Ascending aorta (tissue), 2 donors: ENCODE measurements around the gene AEBP2. TPM values are rescaled to one million over a fixed set of nuclear protein-coding genes. Genes with fewer than 3 reads are reported as not detected.

ENCODE experiments used
- DNase-seq, 2 donors: peaks; one replicate each; pipeline ENCODE4 v3.0.0-alpha.2; 2019; ENCODE audit warnings: low spot score in 2 of 2
- H3K27ac ChIP-seq, 2 donors: fragments of 200-600 bp; sonication (generic); one replicate each; pipeline ENCODE4 v1.5.1; 2016 to 2017; ENCODE audit warnings: mild to moderate bottlenecking in 1 of 2
- H3K27me3 ChIP-seq: fragments of 200-600 bp; sonication (generic); one replicate; pipeline ENCODE4 v1.5.1; 2017
- H3K36me3 ChIP-seq, 2 donors: fragments of 200-600 bp; sonication (generic); one replicate each; pipeline ENCODE4 v1.5.1; 2016
- H3K4me1 ChIP-seq, 2 donors: fragments of 200-600 bp; sonication (generic); one replicate each; pipeline ENCODE4 v1.5.1; 2016 to 2017; ENCODE audit warnings: mild to moderate bottlenecking in 1 of 2
- H3K4me3 ChIP-seq, 2 donors: fragments of 200-600 bp; sonication (generic); one replicate each; pipeline ENCODE4 v1.5.1; 2016 to 2017; ENCODE audit warnings: mild to moderate bottlenecking in 1 of 2
- H3K9me3 ChIP-seq, 2 donors: fragments of 200-600 bp; sonication (generic); one replicate each; pipeline ENCODE4 v1.5.1; 2016
- CTCF ChIP-seq, 3 experiments: fragments of 200-600 bp in 2 of 3; fragments of 450-650 bp in 1 of 3; sonication (generic) in 2 of 3; IDR thresholded peaks; one replicate each; pipeline ENCODE4 v1.5.1; 2016 to 2019; ENCODE audit warnings: antibody characterized with exemption in 3 of 3, mild to moderate bottlenecking in 1 of 3, moderate library complexity in 1 of 3
- intact Hi-C: fragments of 100-400 bp; cut with DNase I; formaldehyde crosslinking; loops from one replicate; pipeline ENCODE4 v1.15.1; 2023
- total RNA-seq: library from RNA; depleted of rRNA; stranded (reverse); fragments of >200 nt; gene quantifications from one replicate; pipeline ENCODE4 v1.1.0, GENCODE V29; 2016

The AEBP2 gene
- total RNA-seq, 1 donor from 2014 or later: 29.6 TPM

DNA sequence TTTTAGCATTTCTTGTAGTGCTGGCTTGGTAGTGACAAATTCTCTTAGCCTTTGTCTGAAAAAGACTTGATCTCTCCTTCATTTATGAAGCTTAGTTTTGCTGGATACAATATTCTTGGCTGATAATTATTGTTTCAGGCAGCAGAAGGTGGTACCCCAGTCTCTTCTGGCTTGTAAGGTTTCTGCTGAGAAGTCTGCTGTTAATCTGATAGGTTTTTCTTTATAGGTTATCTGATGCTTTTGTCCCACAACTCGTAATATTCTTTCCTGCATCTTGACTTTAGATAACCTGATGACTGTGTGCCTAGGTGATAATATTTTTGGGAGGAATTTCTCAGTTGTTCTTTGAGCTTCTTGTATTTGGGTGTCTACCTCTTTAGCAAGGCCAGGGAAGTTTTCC lies 41.2 kb downstream of the AEBP2 start:
- no peak for TF ChIP-seq CTCF (IDR thresholded peaks at IDR 0.05)
- H3K36me3 ChIP-seq: peaks cover 4 to 20% of the 10 kb centered on the region in 2 donors

DNA sequence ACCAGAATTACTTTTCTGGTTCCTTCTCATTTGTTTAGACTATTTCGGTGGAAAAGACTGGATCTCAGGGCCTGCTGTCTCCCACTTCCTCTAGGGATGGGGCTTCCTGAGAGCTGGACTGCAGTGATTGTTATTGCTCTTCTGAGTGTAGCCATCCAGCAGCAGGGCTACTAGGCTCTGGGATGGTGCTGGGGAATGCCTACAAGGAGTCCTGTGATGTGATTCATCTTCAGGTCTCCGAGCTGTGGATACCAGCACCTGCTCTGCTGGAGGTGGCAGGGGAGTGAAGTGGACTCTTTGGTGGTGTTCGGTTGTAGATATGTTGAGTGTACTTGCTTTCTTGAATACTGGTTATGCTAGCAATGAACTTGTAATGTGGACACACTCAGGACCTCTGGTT lies 42.7 kb downstream of the AEBP2 start:
- no peaks in the 10 kb centered on the region for H3K27me3 ChIP-seq
- DNase-seq: no peak
- peaks cover 4 to 20% of the 10 kb centered on the region in 2 donors for H3K36me3 ChIP-seq
- H3K4me3 ChIP-seq: no peak overlapping the region
- intact Hi-C loops: no loop called here
- H3K9me3 ChIP-seq: peaks cover 0 to 13% of the 10 kb centered on the region in 2 donors
- TF ChIP-seq CTCF (IDR thresholded peaks at IDR 0.05): no peak
- peaks cover 10 to 16% of the 10 kb centered on the region in 2 donors for H3K4me1 ChIP-seq
- peak overlapping the region; percentile 29 to 30 for H3K27ac ChIP-seq

More for the DNA sequence above, 41.2 kb downstream of the AEBP2 start:
- no peak overlapping the region for H3K27ac ChIP-seq
- H3K4me3 ChIP-seq: no peak overlapping the region
- intact Hi-C loops: no loop called here
- peaks cover 0 to 13% of the 10 kb centered on the region in 2 donors for H3K9me3 ChIP-seq
- DNase-seq: no peak
- peaks cover 10 to 16% of the 10 kb centered on the region in 2 donors for H3K4me1 ChIP-seq
- no peaks in the 10 kb centered on the region for H3K27me3 ChIP-seq

- H3K27me3 ChIP-seq: no peaks in the 10 kb centered on the region
- peak overlapping the region; percentile 29 to 30 for H3K27ac ChIP-seq
- H3K36me3 ChIP-seq: peaks cover 4 to 20% of the 10 kb centered on the region in 2 donors
- no peak overlapping the region for H3K4me3 ChIP-seq
- intact Hi-C loops: no loop called here
- peaks cover 10 to 16% of the 10 kb centered on the region in 2 donors for H3K4me1 ChIP-seq
- no peak for TF ChIP-seq CTCF (IDR thresholded peaks at IDR 0.05)
- H3K9me3 ChIP-seq: peaks cover 0 to 13% of the 10 kb centered on the region in 2 donors
- DNase-seq: no peak
These were observed 43.3 kb downstream of the AEBP2 start for GRCh38 chr12:19482551-19483109.

GRCh38 chr12:19483727-19484126 lies 44.4 kb downstream of the AEBP2 start:
- Histone ChIP-seq H3K27me3 (no peaks in the 10 kb centered on the region), H3K36me3 (peaks cover 4 to 19% of the 10 kb centered on the region in 2 donors), H3K27ac (peak overlapping the region; percentile 29 to 30), H3K4me1 (peaks cover 10 to 16% of the 10 kb centered on the region in 2 donors), H3K9me3 (peaks cover 0 to 13% of the 10 kb centered on the region in 2 donors), H3K4me3 (no peak overlapping the region)
- no peak for DNase-seq
- intact Hi-C loops: no loop called here
- no peak for TF ChIP-seq CTCF (IDR thresholded peaks at IDR 0.05)

DNA sequence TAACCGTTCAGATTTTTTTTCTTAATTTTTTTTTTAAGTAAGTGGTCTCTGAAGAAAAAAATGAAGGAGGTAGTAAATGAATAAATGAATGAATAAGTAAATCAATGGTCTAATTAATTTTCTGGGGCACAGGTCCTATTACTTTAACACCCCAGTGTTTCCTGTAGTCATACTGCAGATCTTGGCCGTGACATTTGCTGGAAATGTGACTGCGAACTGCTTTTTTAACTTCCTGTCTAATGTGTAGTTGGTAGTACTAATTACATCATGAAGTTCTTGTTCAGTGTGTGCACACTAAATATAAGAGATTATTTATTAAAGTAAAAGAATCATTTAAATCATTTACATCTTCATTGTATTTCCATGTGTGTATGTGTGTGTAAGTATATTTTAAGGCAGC lies 45.4 kb downstream of the AEBP2 start:
- H3K4me1 ChIP-seq: peaks cover 10 to 16% of the 10 kb centered on the region in 2 donors
- DNase-seq: no peak
- peaks cover 4 to 13% of the 10 kb centered on the region in 2 donors for H3K36me3 ChIP-seq
- H3K4me3 ChIP-seq: no peak overlapping the region
- H3K27me3 ChIP-seq: no peaks in the 10 kb centered on the region
- peaks cover 0 to 11% of the 10 kb centered on the region in 2 donors for H3K9me3 ChIP-seq
- no peak for TF ChIP-seq CTCF (IDR thresholded peaks at IDR 0.05)
- no peak overlapping the region for H3K27ac ChIP-seq
- intact Hi-C loops: no loop called here
